ENCODE measurements around the gene SLC35E3.
"Not testable (repeated sequence)": the region's sequence is repeated elsewhere in the genome, so short reads cannot be mapped to it uniquely, and the experiment has no call there.

Gene SLC35E3

DNA sequence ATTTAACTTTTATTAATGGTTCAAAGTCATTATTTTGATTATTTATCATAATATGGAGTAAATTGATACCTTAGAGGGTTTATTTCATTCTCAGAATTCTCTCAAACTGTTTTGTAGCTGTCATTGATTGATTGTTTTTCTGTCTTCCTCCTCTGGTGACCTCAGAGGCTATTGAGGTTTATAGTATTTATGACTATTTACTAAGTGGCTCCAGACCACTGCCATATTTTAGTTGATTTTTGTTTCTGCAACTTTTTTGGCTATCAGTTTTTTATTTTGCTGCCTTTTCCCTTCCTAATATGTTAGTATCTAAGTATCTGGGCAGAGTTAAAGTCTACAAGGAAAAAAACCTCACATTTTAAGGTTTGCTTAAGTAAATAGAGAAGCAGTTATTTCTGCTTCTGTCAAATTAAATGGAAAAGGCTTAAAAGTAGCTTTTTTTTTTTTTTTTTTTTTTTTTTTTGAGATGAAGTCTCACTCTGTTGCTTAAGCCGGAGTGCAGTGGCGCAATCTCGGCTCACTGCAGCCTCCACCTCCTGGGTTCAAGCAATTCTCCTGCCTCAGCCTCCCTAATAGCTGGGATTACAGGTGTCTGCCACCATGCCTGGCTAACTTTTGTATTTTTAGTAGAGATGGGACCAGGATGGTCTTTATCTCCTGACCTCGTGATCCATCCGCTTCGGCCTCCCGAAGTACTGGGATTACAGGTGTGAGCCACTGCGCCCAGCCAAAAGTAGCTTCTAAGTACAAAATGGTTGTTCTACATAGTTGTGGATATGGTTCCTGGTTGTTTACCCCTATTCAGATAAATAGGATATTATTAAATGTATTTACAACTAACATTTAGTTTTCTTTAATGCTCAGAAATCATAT, 70.2 kb downstream of the SLC35E3 start:
- DNase-seq (ENCODE audit: low spot score), result no peak
- Histone ChIP-seq H4K8ac (ENCODE audit: low read depth, low read length) (no peak overlapping the region), H3K14ac (ENCODE audit: low read length) (no peak overlapping the region), H2BK5ac (ENCODE audit: low read length) (no peak overlapping the region), H2BK15ac (ENCODE audit: low read length) (no peak overlapping the region), H3K36me3 (replicated peaks in 1 of 2; ENCODE audit: control insufficient read depth in 2 of 2, insufficient read depth in 2 of 2, low read length in 2 of 2) (peaks cover 3 to 99% of the 10 kb centered on the region in 2 donors), H2AFZ (ENCODE audit: low read length) (no peak overlapping the region), H3K4me2 (ENCODE audit: insufficient read depth, low read length, poor library complexity, severe bottlenecking) (no peak overlapping the region), H3K9ac (ENCODE audit: low read depth, low read length, poor library complexity) (no peak overlapping the region), H3K27ac (replicated peaks; ENCODE audit: low read length) (no peak overlapping the region), H3K9me3 (replicated peaks in 1 of 2; ENCODE audit: control insufficient read depth in 2 of 2, insufficient read depth in 1 of 2, low read depth in 1 of 2, low read length in 2 of 2) (no peaks in the 10 kb centered on the region), H2AK5ac (ENCODE audit: low read depth, low read length) (no peak overlapping the region), H3K4me3 (ENCODE audit: low read length in 2 of 2) (no peak overlapping the region), H3K79me1 (ENCODE audit: low read depth, low read length) (no peaks in the 10 kb centered on the region), H3K4me1 (ENCODE audit: control insufficient read depth in 2 of 2, insufficient read depth in 1 of 2, low read depth in 1 of 2, low read length in 2 of 2) (no peaks in the 10 kb centered on the region), H3K18ac (ENCODE audit: low read length) (no peak overlapping the region), H3K27me3 (ENCODE audit: control insufficient read depth in 3 of 3, insufficient read depth in 3 of 3, low read depth in 1 of 3, low read length in 3 of 3) (no peaks in the 10 kb centered on the region), H3K4ac (ENCODE audit: low read length) (no peak overlapping the region), H3K23ac (ENCODE audit: low read depth, low read length, poor library complexity) (no peak overlapping the region), H2BK120ac (ENCODE audit: low read depth, low read length) (no peak overlapping the region), H4K91ac (ENCODE audit: low read depth, low read length, poor library complexity) (no peak overlapping the region), H2BK12ac (ENCODE audit: low read length) (no peak overlapping the region)
- no CpG with 5 or more reads among the region's 8 CpGs for WGBS, 2 donors (ENCODE audit: extremely low coverage in 2 of 2, insufficient read length in 2 of 2, insufficient replicate concordance in 1 of 2)

DNA sequence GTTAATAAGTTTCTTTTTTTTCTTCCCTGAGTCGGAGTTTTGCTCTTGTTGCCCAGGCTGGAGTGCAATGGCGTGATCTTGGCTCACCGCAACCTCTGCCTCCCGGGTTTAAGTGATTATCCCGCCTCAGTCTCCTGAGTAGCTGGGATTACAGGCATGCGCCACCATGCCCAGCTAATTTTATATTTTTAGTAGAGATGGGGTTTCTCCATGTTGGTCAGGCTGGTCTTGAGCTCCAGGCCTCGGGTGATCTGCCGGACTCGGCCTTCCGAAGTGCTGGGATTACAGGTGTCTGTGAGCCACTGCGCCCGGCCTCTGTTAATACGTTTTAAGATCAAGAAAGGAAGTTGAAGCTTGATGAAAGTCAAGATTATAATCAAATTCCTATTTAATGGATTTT, 73.5 kb downstream of the SLC35E3 start:
- H2AFZ ChIP-seq (ENCODE audit: low read length); H3K27me3 ChIP-seq (ENCODE audit: control insufficient read depth in 3 of 3, insufficient read depth in 3 of 3, low read depth in 1 of 3, low read length in 3 of 3); H2BK5ac ChIP-seq (ENCODE audit: low read length); H2BK12ac ChIP-seq (ENCODE audit: low read length); H3K4me3 ChIP-seq (ENCODE audit: low read length in 2 of 2); H2AK5ac ChIP-seq (ENCODE audit: low read depth, low read length); H3K9ac ChIP-seq (ENCODE audit: low read depth, low read length, poor library complexity); H4K91ac ChIP-seq (ENCODE audit: low read depth, low read length, poor library complexity); H2BK15ac ChIP-seq (ENCODE audit: low read length); DNase-seq (ENCODE audit: low spot score); H3K14ac ChIP-seq (ENCODE audit: low read length); H3K4ac ChIP-seq (ENCODE audit: low read length); H4K8ac ChIP-seq (ENCODE audit: low read depth, low read length); H3K23ac ChIP-seq (ENCODE audit: low read depth, low read length, poor library complexity); H3K9me3 ChIP-seq (replicated peaks in 1 of 2; ENCODE audit: control insufficient read depth in 2 of 2, insufficient read depth in 1 of 2, low read depth in 1 of 2, low read length in 2 of 2); H3K18ac ChIP-seq (ENCODE audit: low read length); H3K79me1 ChIP-seq (ENCODE audit: low read depth, low read length); H2BK120ac ChIP-seq (ENCODE audit: low read depth, low read length); H3K27ac ChIP-seq (replicated peaks; ENCODE audit: low read length); H3K4me1 ChIP-seq (ENCODE audit: control insufficient read depth in 2 of 2, insufficient read depth in 1 of 2, low read depth in 1 of 2, low read length in 2 of 2); H3K4me2 ChIP-seq (ENCODE audit: insufficient read depth, low read length, poor library complexity, severe bottlenecking): not testable (repeated sequence)
- no CpG with 5 or more reads among the region's 13 CpGs for WGBS, 2 donors (ENCODE audit: extremely low coverage in 2 of 2, insufficient read length in 2 of 2, insufficient replicate concordance in 1 of 2)
- H3K36me3 ChIP-seq (replicated peaks in 1 of 2; ENCODE audit: control insufficient read depth in 2 of 2, insufficient read depth in 2 of 2, low read length in 2 of 2), result peaks cover 13 to 99% of the 10 kb centered on the region in 2 donors

- H4K91ac ChIP-seq (ENCODE audit: low read depth, low read length, poor library complexity), result no peak overlapping the region
- H2BK5ac ChIP-seq (ENCODE audit: low read length), result no peak overlapping the region
- no peak overlapping the region for H2BK12ac ChIP-seq (ENCODE audit: low read length)
- peaks cover 20 to 99% of the 10 kb centered on the region in 2 donors for H3K36me3 ChIP-seq (replicated peaks in 1 of 2; ENCODE audit: control insufficient read depth in 2 of 2, insufficient read depth in 2 of 2, low read length in 2 of 2)
- no peak overlapping the region for H2BK15ac ChIP-seq (ENCODE audit: low read length)
- H3K18ac ChIP-seq (ENCODE audit: low read length), result no peak overlapping the region
- WGBS, 2 donors (ENCODE audit: extremely low coverage in 2 of 2, insufficient read length in 2 of 2, insufficient replicate concordance in 1 of 2), result no CpG with 5 or more reads among the region's 6 CpGs
- no peak overlapping the region for H3K9ac ChIP-seq (ENCODE audit: low read depth, low read length, poor library complexity)
- H3K4me1 ChIP-seq (ENCODE audit: control insufficient read depth in 2 of 2, insufficient read depth in 1 of 2, low read depth in 1 of 2, low read length in 2 of 2), result no peaks in the 10 kb centered on the region
- no peak overlapping the region for H3K14ac ChIP-seq (ENCODE audit: low read length)
- H2BK120ac ChIP-seq (ENCODE audit: low read depth, low read length), result no peak overlapping the region
- no peak overlapping the region for H2AK5ac ChIP-seq (ENCODE audit: low read depth, low read length)
- H3K4ac ChIP-seq (ENCODE audit: low read length), result no peak overlapping the region
- no peak overlapping the region for H3K4me2 ChIP-seq (ENCODE audit: insufficient read depth, low read length, poor library complexity, severe bottlenecking)
- H3K79me1 ChIP-seq (ENCODE audit: low read depth, low read length), result peaks cover 4% of the 10 kb centered on the region
- no peak overlapping the region for H3K23ac ChIP-seq (ENCODE audit: low read depth, low read length, poor library complexity)
- DNase-seq (ENCODE audit: low spot score), result no peak
- no peaks in the 10 kb centered on the region for H3K27me3 ChIP-seq (ENCODE audit: control insufficient read depth in 3 of 3, insufficient read depth in 3 of 3, low read depth in 1 of 3, low read length in 3 of 3)
- H3K27ac ChIP-seq (replicated peaks; ENCODE audit: low read length), result no peak overlapping the region
- no peaks in the 10 kb centered on the region for H3K9me3 ChIP-seq (replicated peaks in 1 of 2; ENCODE audit: control insufficient read depth in 2 of 2, insufficient read depth in 1 of 2, low read depth in 1 of 2, low read length in 2 of 2)
- H3K4me3 ChIP-seq (ENCODE audit: low read length in 2 of 2), result no peak overlapping the region
- no peak overlapping the region for H2AFZ ChIP-seq (ENCODE audit: low read length)
- no peak overlapping the region for H4K8ac ChIP-seq (ENCODE audit: low read depth, low read length)
These were observed 75.6 kb downstream of the SLC35E3 start for GRCh38 chr12:68821357-68822188.

DNA sequence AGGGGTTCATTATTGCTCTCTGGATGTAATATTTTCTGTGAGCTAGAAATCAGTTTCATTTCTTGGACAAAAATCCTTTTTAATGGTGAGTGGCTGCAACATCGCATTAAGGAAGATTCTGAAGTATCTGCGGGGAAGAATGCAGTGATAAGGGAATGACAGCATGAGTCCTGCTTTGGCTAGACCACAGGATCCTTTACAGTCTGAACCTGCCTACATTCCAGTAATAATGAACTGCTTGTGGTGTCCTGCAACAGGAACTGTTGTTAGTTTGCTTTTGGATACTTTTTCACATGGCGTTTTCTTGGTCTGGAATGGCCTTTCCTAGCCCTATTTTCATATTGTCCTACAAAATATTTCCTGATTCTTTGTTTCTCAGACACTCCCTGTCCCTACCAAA, 77.7 kb downstream of the SLC35E3 start:
- Histone ChIP-seq H3K14ac (ENCODE audit: low read length) (no peak overlapping the region), H3K9me3 (replicated peaks in 1 of 2; ENCODE audit: control insufficient read depth in 2 of 2, insufficient read depth in 1 of 2, low read depth in 1 of 2, low read length in 2 of 2) (no peaks in the 10 kb centered on the region), H3K4me2 (ENCODE audit: insufficient read depth, low read length, poor library complexity, severe bottlenecking) (no peak overlapping the region), H3K27me3 (ENCODE audit: control insufficient read depth in 3 of 3, insufficient read depth in 3 of 3, low read depth in 1 of 3, low read length in 3 of 3) (no peaks in the 10 kb centered on the region), H2BK15ac (ENCODE audit: low read length) (no peak overlapping the region), H4K91ac (ENCODE audit: low read depth, low read length, poor library complexity) (no peak overlapping the region), H3K27ac (replicated peaks; ENCODE audit: low read length) (no peak overlapping the region), H2AK5ac (ENCODE audit: low read depth, low read length) (no peak overlapping the region), H3K9ac (ENCODE audit: low read depth, low read length, poor library complexity) (no peak overlapping the region), H3K4me3 (ENCODE audit: low read length in 2 of 2) (no peak overlapping the region), H2BK5ac (ENCODE audit: low read length) (no peak overlapping the region), H2BK120ac (ENCODE audit: low read depth, low read length) (no peak overlapping the region), H3K36me3 (replicated peaks in 1 of 2; ENCODE audit: control insufficient read depth in 2 of 2, insufficient read depth in 2 of 2, low read length in 2 of 2) (peaks cover 22 to 100% of the 10 kb centered on the region in 2 donors), H3K23ac (ENCODE audit: low read depth, low read length, poor library complexity) (no peak overlapping the region), H3K18ac (ENCODE audit: low read length) (no peak overlapping the region), H3K79me1 (ENCODE audit: low read depth, low read length) (peaks cover 4% of the 10 kb centered on the region), H2BK12ac (ENCODE audit: low read length) (no peak overlapping the region), H3K4ac (ENCODE audit: low read length) (no peak overlapping the region), H2AFZ (ENCODE audit: low read length) (no peak overlapping the region), H4K8ac (ENCODE audit: low read depth, low read length) (no peak overlapping the region), H3K4me1 (ENCODE audit: control insufficient read depth in 2 of 2, insufficient read depth in 1 of 2, low read depth in 1 of 2, low read length in 2 of 2) (no peaks in the 10 kb centered on the region)
- no peak for DNase-seq (ENCODE audit: low spot score)
- no CpG with 5 or more reads among the region's 3 CpGs for WGBS, 2 donors (ENCODE audit: extremely low coverage in 2 of 2, insufficient read length in 2 of 2, insufficient replicate concordance in 1 of 2)

All from neuronal stem cell (in vitro differentiated cells).